HepG2 (cell line): ENCODE measurements around the gene CDYL. TPM values are rescaled to one million over a fixed set of nuclear protein-coding genes. Genes with fewer than 3 reads are reported as not detected.

Experiments used
- DR1 ChIP-seq: sonication (generic); formaldehyde crosslinking; IDR thresholded peaks from 2 replicates; pipeline ENCODE4 v1.8.0; 2021; ENCODE audit warnings: mild to moderate bottlenecking, missing genetic modification reagents, inconsistent platforms
- KAT2B ChIP-seq: fragments of 150-350 bp; IDR thresholded peaks from 2 replicates; pipeline ENCODE4 v1.6.1; 2014; ENCODE audit warnings: low read depth, low read length, borderline replicate concordance
- PBX3 ChIP-seq: sonication (generic); formaldehyde crosslinking; IDR thresholded peaks from 2 replicates; pipeline ENCODE4 v1.8.1; 2023; ENCODE audit warnings: missing genetic modification reagents, inconsistent platforms, borderline replicate concordance
- REXO4 ChIP-seq: sonication (generic); formaldehyde crosslinking; IDR thresholded peaks from 2 replicates; pipeline ENCODE4 v1.8.0; 2022; ENCODE audit warnings: missing genetic modification reagents, mild to moderate bottlenecking, borderline replicate concordance
- RXRB ChIP-seq: IDR thresholded peaks from 2 replicates; pipeline ENCODE4 v1.6.1; 2016; ENCODE audit warnings: borderline replicate concordance, missing genetic modification reagents, missing compliant biosample characterization
- TBL1XR1 ChIP-seq: fragments of 150-350 bp; IDR thresholded peaks from 2 replicates; pipeline ENCODE4 v1.6.1; 2014; ENCODE audit warnings: borderline replicate concordance, low read length; ENCODE audit not compliant: partially characterized antibody
- ZFP41 ChIP-seq: sonication (generic); formaldehyde crosslinking; IDR thresholded peaks from 2 replicates; pipeline ENCODE4 v1.4.0; 2020; ENCODE audit warnings: mild to moderate bottlenecking, missing genetic modification reagents, borderline replicate concordance
- ZNF33B ChIP-seq: sonication (generic); formaldehyde crosslinking; IDR thresholded peaks from 2 replicates; pipeline ENCODE4 v1.5.1; 2020; ENCODE audit warnings: mild to moderate bottlenecking, missing genetic modification reagents
- ZNF367 ChIP-seq: sonication (generic); formaldehyde crosslinking; IDR thresholded peaks from 2 replicates; pipeline ENCODE4 v1.4.0; 2020; ENCODE audit warnings: missing genetic modification reagents, borderline replicate concordance
- ZNF570 ChIP-seq: sonication (generic); formaldehyde crosslinking; IDR thresholded peaks from 2 replicates; pipeline ENCODE4 v1.4.0; 2020; ENCODE audit warnings: mild to moderate bottlenecking, missing genetic modification reagents, borderline replicate concordance
- ZNF773 ChIP-seq: sonication (generic); formaldehyde crosslinking; IDR thresholded peaks from 2 replicates; pipeline ENCODE4 v1.4.0; 2020; ENCODE audit warnings: missing genetic modification reagents, borderline replicate concordance
- ZSCAN20 ChIP-seq: sonication (generic); formaldehyde crosslinking; IDR thresholded peaks from 2 replicates; pipeline ENCODE4 v1.4.0; 2020; ENCODE audit warnings: missing genetic modification reagents, mild to moderate bottlenecking, borderline replicate concordance
- polyA plus RNA-seq, 8 experiments: library from polyadenylated mRNA; depleted of rRNA in 3 of 8; stranded (reverse) in 7 of 8; unstranded in 1 of 8; fragments of >200 nt; fragmentation: Illumina TruSeq in 4 of 8; extraction: Trizol in 4 of 8; gene quantifications; 2 replicates each; pipeline versions ENCODE4 v1.2.1 to v1.2.3, GENCODE V29; 2011 to 2016; ENCODE audit warnings: low read depth in 4 of 8, missing spikeins in 1 of 8, mixed read lengths in 1 of 8; ENCODE audit not compliant: insufficient read depth in 1 of 8
- total RNA-seq, 5 experiments: library from RNA; depleted of rRNA; stranded (reverse); fragments of >200 nt; fragmentation: Illumina TruSeq; extraction: Trizol; gene quantifications; 2 replicates each; pipeline ENCODE4 v1.2.3, GENCODE V29; 2016; ENCODE audit warnings: low read depth in 1 of 5
- TF ChIP-seq, protein P1 (sequence below): sonication (generic); formaldehyde crosslinking; IDR thresholded peaks from 2 replicates; pipeline ENCODE4 v1.5.0; 2020; ENCODE audit warnings: mild to moderate bottlenecking, missing genetic modification reagents, borderline replicate concordance
- TF ChIP-seq, protein P2 (sequence below): sonication (generic); formaldehyde crosslinking; IDR thresholded peaks from 2 replicates; pipeline ENCODE4 v1.5.1; 2020; ENCODE audit warnings: mild to moderate bottlenecking, missing genetic modification reagents, moderate library complexity

Gene CDYL
- total and polyA plus RNA-seq, 2 of the 13 experiments (the other 11 are each of a cell fraction or from before 2014, with no cell fraction given): 22.8 to 105 TPM

DNA sequence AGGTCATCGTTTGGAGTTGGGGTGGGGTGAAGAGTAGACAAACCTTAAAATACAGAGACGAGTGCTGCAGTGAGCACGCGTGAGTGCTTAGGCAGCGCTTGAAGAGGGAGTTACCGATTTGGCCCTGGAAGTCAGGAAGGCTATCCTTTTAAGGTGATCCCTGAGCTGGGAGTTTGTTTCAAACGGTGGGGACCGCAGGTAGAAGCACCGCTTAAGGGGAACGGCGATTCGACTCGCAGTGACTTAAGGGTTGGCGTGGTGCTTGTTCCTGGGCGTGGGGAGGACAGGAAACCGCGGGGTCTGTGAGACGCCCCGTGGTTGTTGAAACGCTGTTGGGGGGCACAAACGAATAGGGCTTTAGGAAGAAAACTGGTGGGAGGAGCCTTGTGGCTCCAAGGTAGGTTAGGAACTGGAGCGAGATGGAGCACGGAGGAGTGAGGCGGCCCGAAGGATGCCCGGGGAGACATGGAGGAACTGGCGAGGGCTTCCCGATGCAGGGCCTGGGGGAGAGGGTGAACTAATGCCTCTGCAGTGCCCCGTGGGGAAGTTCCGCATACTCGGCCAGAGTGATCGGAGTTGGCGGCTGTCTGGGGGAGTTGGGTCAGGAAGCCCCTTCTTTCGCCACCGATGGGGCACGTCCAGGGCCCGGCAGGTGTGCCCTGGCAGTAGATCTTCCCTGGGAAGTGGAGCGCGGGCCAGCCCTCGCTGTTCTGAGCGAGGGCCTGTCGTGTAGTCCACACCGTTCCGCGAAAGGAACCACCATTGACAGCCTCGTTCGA lies 1.3 kb upstream of the CDYL start (continued):
- TF ChIP-seq, protein P1, sequence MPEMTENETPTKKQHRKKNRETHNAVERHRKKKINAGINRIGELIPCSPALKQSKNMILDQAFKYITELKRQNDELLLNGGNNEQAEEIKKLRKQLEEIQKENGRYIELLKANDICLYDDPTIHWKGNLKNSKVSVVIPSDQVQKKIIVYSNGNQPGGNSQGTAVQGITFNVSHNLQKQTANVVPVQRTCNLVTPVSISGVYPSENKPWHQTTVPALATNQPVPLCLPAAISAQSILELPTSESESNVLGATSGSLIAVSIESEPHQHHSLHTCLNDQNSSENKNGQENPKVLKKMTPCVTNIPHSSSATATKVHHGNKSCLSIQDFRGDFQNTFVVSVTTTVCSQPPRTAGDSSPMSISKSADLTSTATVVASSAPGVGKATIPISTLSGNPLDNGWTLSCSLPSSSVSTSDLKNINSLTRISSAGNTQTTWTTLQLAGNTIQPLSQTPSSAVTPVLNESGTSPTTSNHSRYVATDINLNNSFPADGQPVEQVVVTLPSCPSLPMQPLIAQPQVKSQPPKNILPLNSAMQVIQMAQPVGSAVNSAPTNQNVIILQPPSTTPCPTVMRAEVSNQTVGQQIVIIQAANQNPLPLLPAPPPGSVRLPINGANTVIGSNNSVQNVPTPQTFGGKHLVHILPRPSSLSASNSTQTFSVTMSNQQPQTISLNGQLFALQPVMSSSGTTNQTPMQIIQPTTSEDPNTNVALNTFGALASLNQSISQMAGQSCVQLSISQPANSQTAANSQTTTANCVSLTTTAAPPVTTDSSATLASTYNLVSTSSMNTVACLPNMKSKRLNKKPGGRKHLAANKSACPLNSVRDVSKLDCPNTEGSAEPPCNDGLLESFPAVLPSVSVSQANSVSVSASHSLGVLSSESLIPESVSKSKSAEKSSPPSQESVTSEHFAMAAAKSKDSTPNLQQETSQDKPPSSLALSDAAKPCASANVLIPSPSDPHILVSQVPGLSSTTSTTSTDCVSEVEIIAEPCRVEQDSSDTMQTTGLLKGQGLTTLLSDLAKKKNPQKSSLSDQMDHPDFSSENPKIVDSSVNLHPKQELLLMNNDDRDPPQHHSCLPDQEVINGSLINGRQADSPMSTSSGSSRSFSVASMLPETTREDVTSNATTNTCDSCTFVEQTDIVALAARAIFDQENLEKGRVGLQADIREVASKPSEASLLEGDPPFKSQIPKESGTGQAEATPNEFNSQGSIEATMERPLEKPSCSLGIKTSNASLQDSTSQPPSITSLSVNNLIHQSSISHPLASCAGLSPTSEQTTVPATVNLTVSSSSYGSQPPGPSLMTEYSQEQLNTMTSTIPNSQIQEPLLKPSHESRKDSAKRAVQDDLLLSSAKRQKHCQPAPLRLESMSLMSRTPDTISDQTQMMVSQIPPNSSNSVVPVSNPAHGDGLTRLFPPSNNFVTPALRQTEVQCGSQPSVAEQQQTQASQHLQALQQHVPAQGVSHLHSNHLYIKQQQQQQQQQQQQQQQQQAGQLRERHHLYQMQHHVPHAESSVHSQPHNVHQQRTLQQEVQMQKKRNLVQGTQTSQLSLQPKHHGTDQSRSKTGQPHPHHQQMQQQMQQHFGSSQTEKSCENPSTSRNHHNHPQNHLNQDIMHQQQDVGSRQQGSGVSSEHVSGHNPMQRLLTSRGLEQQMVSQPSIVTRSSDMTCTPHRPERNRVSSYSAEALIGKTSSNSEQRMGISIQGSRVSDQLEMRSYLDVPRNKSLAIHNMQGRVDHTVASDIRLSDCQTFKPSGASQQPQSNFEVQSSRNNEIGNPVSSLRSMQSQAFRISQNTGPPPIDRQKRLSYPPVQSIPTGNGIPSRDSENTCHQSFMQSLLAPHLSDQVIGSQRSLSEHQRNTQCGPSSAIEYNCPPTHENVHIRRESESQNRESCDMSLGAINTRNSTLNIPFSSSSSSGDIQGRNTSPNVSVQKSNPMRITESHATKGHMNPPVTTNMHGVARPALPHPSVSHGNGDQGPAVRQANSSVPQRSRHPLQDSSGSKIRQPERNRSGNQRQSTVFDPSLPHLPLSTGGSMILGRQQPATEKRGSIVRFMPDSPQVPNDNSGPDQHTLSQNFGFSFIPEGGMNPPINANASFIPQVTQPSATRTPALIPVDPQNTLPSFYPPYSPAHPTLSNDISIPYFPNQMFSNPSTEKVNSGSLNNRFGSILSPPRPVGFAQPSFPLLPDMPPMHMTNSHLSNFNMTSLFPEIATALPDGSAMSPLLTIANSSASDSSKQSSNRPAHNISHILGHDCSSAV (CRISPR knock-in tag): no peak
- TF ChIP-seq REXO4 (CRISPR knock-in tag) (no peak), ZFP41 (CRISPR knock-in tag) (no peak), ZNF570 (no peak), TBL1XR1 (no peak), ZNF367 (CRISPR knock-in tag) (no peak), ZNF773 (CRISPR knock-in tag) (0 out of 2 replicates have a peak, but pooled peaks have one; percentile 59), KAT2B (no peak), RXRB (CRISPR knock-in tag) (no peak), ZSCAN20 (CRISPR knock-in tag) (no peak), DR1 (CRISPR knock-in tag) (no peak), ZNF33B (CRISPR knock-in tag) (no peak), PBX3 (no peak)
- TF ChIP-seq, protein P2, sequence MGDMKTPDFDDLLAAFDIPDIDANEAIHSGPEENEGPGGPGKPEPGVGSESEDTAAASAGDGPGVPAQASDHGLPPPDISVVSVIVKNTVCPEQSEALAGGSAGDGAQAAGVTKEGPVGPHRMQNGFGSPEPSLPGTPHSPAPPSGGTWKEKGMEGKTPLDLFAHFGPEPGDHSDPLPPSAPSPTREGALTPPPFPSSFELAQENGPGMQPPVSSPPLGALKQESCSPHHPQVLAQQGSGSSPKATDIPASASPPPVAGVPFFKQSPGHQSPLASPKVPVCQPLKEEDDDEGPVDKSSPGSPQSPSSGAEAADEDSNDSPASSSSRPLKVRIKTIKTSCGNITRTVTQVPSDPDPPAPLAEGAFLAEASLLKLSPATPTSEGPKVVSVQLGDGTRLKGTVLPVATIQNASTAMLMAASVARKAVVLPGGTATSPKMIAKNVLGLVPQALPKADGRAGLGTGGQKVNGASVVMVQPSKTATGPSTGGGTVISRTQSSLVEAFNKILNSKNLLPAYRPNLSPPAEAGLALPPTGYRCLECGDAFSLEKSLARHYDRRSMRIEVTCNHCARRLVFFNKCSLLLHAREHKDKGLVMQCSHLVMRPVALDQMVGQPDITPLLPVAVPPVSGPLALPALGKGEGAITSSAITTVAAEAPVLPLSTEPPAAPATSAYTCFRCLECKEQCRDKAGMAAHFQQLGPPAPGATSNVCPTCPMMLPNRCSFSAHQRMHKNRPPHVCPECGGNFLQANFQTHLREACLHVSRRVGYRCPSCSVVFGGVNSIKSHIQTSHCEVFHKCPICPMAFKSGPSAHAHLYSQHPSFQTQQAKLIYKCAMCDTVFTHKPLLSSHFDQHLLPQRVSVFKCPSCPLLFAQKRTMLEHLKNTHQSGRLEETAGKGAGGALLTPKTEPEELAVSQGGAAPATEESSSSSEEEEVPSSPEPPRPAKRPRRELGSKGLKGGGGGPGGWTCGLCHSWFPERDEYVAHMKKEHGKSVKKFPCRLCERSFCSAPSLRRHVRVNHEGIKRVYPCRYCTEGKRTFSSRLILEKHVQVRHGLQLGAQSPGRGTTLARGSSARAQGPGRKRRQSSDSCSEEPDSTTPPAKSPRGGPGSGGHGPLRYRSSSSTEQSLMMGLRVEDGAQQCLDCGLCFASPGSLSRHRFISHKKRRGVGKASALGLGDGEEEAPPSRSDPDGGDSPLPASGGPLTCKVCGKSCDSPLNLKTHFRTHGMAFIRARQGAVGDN: peak; percentile 62
